Coronary artery (tissue), 2 donors: Measurements from ENCODE around the gene TMCO4.

Experiments used
- DNase-seq: peaks from one replicate; pipeline ENCODE4 v3.0.0-alpha.2; 2017; ENCODE audit warnings: low spot score
- H3K27ac ChIP-seq, 2 donors: fragments of 200-600 bp; sonication (generic); one replicate each; pipeline ENCODE4 v1.5.1; 2016 to 2019
- H3K4me3 ChIP-seq: fragments of 200-600 bp; sonication (generic); 2 replicates; pipeline ENCODE4 v1.5.1; 2016; ENCODE audit warnings: mild to moderate bottlenecking, moderate library complexity
- TF ChIP-seq, protein P1 (sequence below): fragments of 200-600 bp; sonication (generic); IDR thresholded peaks from one replicate; pipeline ENCODE4 v1.5.1; 2019; ENCODE audit warnings: antibody characterized with exemption

TMCO4 gene

DNA sequence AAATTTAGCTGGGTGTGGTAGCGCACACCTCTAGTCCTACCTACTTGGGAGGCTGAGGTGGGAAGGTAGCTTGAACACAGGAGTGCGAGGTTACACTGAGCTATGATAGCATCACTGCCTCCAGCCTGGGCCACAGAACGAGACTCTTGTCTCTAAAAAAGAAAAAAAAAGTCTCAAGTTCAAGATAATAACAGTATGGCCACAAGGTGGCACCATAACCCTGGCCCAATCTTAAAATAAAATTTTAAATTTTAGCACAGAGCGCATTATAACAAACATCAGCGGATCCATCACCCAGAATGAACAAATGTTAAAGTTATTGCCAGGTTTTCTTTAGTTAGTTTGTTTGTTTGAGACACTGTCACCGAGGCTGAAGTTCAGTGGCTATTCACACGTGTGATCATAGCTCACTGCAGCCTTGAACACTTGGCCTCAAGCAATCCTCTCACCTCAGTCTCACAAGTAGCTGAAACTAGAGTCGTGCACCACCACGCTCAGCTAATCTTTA, 137.9 kb downstream of the TMCO4 start:
- DNase-seq, result no peak
- H3K4me3 ChIP-seq, result no peak overlapping the region
- TF ChIP-seq, protein P1, sequence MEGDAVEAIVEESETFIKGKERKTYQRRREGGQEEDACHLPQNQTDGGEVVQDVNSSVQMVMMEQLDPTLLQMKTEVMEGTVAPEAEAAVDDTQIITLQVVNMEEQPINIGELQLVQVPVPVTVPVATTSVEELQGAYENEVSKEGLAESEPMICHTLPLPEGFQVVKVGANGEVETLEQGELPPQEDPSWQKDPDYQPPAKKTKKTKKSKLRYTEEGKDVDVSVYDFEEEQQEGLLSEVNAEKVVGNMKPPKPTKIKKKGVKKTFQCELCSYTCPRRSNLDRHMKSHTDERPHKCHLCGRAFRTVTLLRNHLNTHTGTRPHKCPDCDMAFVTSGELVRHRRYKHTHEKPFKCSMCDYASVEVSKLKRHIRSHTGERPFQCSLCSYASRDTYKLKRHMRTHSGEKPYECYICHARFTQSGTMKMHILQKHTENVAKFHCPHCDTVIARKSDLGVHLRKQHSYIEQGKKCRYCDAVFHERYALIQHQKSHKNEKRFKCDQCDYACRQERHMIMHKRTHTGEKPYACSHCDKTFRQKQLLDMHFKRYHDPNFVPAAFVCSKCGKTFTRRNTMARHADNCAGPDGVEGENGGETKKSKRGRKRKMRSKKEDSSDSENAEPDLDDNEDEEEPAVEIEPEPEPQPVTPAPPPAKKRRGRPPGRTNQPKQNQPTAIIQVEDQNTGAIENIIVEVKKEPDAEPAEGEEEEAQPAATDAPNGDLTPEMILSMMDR, result peak; percentile 66
- no peak overlapping the region for H3K27ac ChIP-seq

DNA sequence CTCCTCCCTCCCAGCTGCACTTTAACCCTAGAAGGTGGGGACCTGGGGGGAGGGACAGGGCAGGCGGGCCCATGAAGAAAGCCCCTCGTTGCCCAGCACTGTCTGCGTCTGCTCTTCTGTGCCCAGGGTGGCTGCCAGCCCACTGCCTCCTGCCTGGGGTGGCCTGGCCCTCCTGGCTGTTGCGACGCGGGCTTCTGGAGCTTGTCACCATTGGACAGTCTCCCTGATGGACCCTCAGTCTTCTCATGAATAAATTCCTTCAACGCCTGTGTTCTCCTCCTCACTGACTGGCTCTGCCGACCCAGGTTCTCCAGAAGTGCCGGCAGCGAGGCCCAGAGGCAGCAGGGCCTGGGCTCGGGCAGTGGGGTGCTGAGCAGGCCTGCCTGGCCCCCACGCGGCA, 141.5 kb downstream of the TMCO4 start:
- TF ChIP-seq, protein P1, result no peak
- no peak for DNase-seq
- H3K27ac ChIP-seq, result no peak overlapping the region
- no peak overlapping the region for H3K4me3 ChIP-seq

DNA sequence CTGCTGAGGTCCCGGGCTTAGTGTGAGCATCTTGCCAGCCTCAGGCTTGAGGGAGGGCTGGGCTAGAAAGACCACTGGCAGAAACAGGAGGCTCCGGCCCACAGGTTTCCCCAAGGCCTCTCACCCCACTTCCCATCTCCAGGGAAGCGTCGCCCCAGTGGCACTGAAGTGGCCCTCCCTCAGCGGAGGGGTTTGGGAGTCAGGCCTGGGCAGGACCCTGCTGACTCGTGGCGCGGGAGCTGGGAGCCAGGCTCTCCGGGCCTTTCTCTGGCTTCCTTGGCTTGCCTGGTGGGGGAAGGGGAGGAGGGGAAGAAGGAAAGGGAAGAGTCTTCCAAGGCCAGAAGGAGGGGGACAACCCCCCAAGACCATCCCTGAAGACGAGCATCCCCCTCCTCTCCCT, 142.2 kb downstream of the TMCO4 start:
- Histone ChIP-seq H3K27ac (no peak overlapping the region), H3K4me3 (no peak overlapping the region)

DNA sequence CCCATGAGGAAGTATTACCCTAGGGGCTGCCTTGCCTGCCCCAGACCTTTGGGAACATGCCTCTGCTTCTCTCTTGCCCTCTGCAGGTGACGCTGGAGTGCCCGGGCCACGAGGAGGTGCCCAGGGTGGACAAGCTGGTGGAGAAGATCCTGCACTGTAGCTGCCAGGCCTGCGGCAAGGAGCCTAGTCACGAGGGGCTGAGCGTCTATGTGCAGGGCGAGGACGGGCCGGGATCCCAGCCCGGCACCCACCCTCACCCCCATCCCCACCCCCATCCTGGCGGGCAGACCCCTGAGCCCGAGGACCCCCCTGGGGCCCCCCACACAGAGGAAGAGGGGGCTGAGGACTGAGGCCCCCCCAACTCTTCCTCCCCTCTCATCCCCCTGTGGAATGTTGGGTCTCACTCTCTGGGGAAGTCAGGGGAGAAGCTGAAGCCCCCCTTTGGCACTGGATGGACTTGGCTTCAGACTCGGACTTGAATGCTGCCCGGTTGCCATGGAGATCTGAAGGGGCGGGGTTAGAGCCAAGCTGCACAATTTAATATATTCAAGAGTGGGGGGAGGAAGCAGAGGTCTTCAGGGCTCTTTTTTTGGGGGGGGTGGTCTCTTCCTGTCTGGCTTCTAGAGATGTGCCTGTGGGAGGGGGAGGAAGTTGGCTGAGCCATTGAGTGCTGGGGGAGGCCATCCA, 142.8 kb downstream of the TMCO4 start:
- H3K4me3 ChIP-seq, result no peak overlapping the region
- TF ChIP-seq, protein P1, result no peak
- H3K27ac ChIP-seq, result no peak overlapping the region
- DNase-seq, result no peak

More for the DNA sequence above, 142.2 kb downstream of the TMCO4 start:
- DNase-seq, result no peak
- TF ChIP-seq, protein P1, result no peak

DNA sequence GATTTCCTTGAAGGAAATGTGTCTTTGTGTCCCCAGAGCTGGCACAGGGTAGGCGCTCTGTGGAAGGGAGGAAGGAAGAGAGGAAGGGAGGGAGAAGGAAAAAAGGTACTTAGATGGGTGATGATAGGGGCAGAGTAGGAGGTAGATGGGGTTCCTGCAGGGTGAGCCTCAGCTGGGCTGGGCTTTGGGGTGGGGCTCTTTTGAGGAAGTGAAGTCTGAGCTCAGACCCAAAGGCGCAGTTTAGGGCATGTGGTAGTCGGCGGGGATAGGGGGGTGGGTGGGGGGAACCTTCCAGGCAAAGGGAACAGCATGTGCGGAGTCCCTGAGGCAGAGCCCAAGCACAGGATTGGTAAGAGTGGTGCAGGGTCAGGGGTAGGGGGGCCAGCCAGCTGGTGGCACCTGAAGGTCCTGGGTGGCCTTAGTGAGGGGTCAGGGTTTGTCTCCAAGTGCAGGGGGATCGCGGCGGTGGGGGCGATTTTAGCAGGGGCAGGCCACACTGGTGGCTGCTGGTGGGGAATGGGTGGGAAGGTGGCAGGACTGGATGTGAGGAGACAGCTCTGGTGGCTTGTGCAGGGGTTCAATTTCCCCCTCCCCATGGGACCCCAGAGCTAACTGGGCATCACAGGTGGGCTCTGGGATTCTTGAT, 143.5 kb downstream of the TMCO4 start:
- TF ChIP-seq, protein P1, result no peak
- Histone ChIP-seq H3K27ac (no peak overlapping the region), H3K4me3 (no peak overlapping the region)
- DNase-seq, result no peak

DNA sequence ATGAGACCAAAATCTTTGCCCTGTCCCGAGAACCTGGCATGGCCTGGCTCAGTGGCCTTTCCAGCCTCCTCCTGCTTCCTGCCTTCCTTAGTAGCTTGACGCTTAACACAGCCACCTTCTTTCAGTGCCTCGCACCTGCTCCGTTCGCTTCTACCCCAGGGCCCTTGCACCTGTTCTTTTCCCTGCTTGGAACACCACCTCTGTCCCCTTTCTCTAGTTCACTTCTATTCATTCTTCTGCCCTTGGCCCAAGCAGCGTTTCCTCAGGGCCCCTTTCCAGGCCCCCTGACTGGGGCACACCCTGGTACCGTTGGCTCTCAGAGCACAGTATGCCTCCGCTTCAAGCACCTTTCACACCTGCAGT, 144.0 kb downstream of the TMCO4 start:
- no peak overlapping the region for H3K4me3 ChIP-seq
- no peak overlapping the region for H3K27ac ChIP-seq
- TF ChIP-seq, protein P1, result no peak
- no peak for DNase-seq
